Measurements from ENCODE around the gene DDI2.

Gene DDI2

GRCh38 chr1:15702722-15703550, 85.7 kb downstream of the DDI2 start:
- DNase-seq (ENCODE audit: low read depth in 2 of 2), result no peak

DNA sequence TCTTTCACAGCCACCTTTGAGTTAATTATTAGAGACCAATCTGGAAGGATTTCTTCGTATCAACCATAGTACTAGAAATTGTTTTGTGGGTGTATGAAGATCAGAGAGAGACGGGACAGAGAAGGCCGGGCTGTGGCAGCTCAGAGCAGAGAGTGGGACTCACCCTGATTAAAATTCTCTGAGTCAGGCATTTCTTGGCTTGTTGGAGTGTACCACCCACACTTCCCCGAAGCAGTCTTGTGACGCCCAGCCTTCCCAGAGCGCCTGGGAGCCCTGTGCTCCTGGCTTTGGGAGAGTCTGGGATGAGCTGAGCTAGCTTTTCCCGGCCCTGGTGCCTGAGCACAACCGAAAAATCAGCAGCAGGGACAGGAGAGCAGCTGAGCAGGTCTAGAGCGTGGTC, 86.3 kb downstream of the DDI2 start:
- DNase-seq (ENCODE audit: low read depth in 2 of 2), result no peak

- DNase-seq (ENCODE audit: low read depth in 2 of 2), result no peak
Measured at GRCh38 chr1:15704526-15705183, 87.4 kb downstream of the DDI2 start.

- DNase-seq (ENCODE audit: low read depth in 2 of 2), result no peak
Measured at GRCh38 chr1:15705184-15705566, 87.9 kb downstream of the DDI2 start.

- no peak for DNase-seq (ENCODE audit: low read depth in 2 of 2)
Measured at GRCh38 chr1:15706751-15707150, 89.5 kb downstream of the DDI2 start.

GRCh38 chr1:15707239-15707925, 90.1 kb downstream of the DDI2 start:
- DNase-seq (ENCODE audit: low read depth in 2 of 2), result no peak

GRCh38 chr1:15708486-15709137, 91.4 kb downstream of the DDI2 start:
- DNase-seq (ENCODE audit: low read depth in 2 of 2), result no peak

- no peak for DNase-seq (ENCODE audit: low read depth in 2 of 2)
Measured at GRCh38 chr1:15709226-15709625, 92.0 kb downstream of the DDI2 start.

GRCh38 chr1:15712168-15712567, 94.9 kb downstream of the DDI2 start:
- DNase-seq (ENCODE audit: low read depth in 2 of 2), result no peak

GRCh38 chr1:15714406-15715136, 97.3 kb downstream of the DDI2 start:
- no peak for DNase-seq (ENCODE audit: low read depth in 2 of 2)

DNA sequence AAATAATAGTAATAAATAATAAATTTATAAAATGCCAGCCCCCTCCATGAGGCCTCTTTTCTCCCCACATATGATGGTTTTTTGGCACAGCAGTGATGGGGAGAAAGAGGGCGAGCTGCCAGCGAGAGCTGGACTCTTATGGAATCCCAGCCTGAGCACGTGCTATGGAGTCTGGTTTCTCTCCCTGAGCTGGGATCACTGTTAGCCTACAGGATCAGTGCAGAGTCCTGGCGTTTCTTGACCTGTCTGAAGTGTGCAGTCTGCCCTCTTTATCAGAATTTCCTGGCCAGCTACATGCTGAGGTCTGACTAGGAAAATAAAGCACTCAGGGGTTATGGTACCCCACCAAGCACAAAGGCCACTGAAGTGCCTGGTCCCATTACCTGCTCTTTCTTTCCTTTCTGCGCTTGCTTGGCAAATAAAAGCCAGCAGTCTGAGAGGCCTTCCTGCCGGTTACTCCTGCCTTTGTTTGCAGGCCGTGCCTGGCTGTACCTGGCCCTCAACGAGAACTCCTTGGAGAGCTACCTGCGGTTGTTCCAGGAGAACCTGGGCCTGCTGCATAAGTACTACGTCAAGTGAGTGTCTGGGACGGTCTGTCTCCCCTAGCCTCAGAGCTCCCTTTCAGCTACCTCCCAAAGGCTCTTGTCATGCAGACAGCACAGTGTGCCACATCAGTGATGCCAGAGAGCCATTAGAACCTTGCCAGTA, 100.3 kb downstream of the DDI2 start:
- DNase-seq (ENCODE audit: low read depth in 2 of 2), result no peak

DNA sequence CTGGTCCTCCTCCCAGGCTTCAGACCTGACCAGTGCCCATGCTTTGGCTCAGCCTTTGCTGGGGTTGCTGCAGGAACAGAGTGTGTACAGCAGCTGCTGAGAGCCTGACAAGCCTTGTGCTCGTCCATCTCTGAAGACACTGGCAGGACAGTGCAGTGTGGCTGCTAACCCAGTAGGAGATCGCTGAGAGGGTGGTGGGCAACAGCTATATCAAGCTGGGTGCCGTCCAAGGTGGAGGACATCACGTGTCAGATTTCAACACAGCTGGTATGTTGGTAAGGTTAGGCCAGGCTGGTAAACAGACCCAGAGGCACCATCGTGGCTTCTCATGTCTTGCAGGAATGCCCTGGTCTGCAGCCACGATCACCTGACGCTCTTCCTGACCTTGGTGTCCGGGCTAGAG, 100.9 kb downstream of the DDI2 start:
- no peak for DNase-seq (ENCODE audit: low read depth in 2 of 2)
